Mesothelial cell of epicardium (in vitro differentiated cells): Measurements from ENCODE around the gene SBF2. TPM values are rescaled to one million over a fixed set of nuclear protein-coding genes. Genes with fewer than 3 reads are reported as not detected.
A peak's percentile ranks its signal among the peaks of the same experiment; 100 is the strongest.

Source experiments
- DNase-seq, 2 experiments: peaks; one replicate each; pipeline ENCODE4 v3.0.0; 2021; ENCODE audit warnings: low spot score in 2 of 2; ENCODE audit not compliant: unreplicated experiment in 2 of 2
- H3K27ac Mint-ChIP-seq: 2 replicates; pipeline ENCODE4 v1.8.0; 2021; ENCODE audit warnings: mixed read lengths
- H3K27me3 Mint-ChIP-seq: 2 replicates; pipeline ENCODE4 v1.8.0; 2021; ENCODE audit warnings: low read depth, mixed read lengths
- H3K36me3 Mint-ChIP-seq: 2 replicates; pipeline ENCODE4 v1.8.0; 2021; ENCODE audit warnings: mixed read lengths
- H3K4me1 Mint-ChIP-seq: 2 replicates; pipeline ENCODE4 v1.8.0; 2021; ENCODE audit warnings: mixed read lengths
- H3K4me3 Mint-ChIP-seq: 2 replicates; pipeline ENCODE4 v1.8.0; 2021; ENCODE audit warnings: mild to moderate bottlenecking, moderate library complexity, mixed read lengths
- H3K9me3 Mint-ChIP-seq: 2 replicates; pipeline ENCODE4 v1.8.0; 2021; ENCODE audit warnings: mixed read lengths
- total RNA-seq: library from RNA; stranded (reverse); gene quantifications from 3 replicates; pipeline ENCODE4 v1.2.1, GENCODE V29; 2021
- TF ChIP-seq, protein P1 (sequence below): fragments of 200-600 bp; sonication (generic); IDR thresholded peaks from one replicate; pipeline ENCODE4 v1.5.0; 2021; ENCODE audit warnings: antibody characterized with exemption; ENCODE audit not compliant: unreplicated experiment

The SBF2 gene
- total RNA-seq = 44.7 to 58.4 TPM (median 53.1 TPM) in 3 replicates

DNA sequence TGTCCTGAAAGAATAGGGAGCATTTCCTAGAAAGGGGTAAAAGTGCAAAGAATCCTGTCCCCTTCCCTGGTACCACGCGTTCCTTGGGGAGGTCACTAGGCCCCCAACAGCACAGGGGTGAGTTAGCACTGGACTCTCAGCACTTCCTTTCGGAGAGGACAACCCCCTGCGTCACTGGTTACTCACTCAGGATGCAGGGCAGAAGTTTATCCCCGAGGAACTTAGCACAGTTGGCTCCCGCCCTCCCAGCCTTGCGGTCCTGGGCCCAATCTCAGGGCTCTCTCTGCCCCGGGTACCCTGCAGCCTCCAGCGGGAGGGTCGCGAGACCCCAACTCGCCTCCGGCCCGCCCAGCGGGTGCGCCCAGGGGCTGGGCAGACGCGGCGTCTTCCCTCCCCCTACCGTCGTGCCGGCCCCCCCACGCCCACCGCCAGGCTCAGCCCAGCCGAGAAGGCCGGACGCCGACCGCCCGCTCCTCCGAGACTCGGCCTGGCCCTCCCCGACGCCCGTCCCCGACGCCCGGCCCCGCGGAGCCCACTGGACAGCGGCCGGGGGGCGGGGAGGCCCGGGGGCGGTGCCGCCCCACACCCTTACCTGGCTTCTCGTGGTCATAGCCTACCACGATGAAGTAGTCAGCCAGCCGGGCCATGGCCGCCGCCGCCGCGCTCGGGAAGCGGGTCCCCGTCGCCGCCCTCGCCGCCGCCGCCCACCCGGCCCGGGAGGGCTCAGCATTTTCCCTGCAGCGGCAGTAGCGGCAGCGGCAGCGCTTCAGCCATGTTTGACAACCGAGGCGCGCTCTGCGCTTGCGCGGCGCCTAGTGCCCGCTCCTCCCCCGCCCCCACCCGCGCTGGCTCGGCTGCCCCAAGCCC is at the start of gene SBF2:
TSS of gene SBF2 (minus strand) at position 797 of the 867 bp plus-strand sequence. CDS start at position 647, 150 bp downstream.
- Mint-ChIP-seq H3K4me1 (peaks cover 29% of the 10 kb centered on the region), H3K36me3 (peaks cover 3% of the 10 kb centered on the region), H3K27ac (peak within 1 kb of the TSS; percentile 96), H3K4me3 (peak within 1 kb of the TSS; percentile 91), H3K27me3 (no peaks in the 10 kb centered on the region), H3K9me3 (no peaks in the 10 kb centered on the region)
- peak; percentile 84 to 89 for DNase-seq
- TF ChIP-seq, protein P1, sequence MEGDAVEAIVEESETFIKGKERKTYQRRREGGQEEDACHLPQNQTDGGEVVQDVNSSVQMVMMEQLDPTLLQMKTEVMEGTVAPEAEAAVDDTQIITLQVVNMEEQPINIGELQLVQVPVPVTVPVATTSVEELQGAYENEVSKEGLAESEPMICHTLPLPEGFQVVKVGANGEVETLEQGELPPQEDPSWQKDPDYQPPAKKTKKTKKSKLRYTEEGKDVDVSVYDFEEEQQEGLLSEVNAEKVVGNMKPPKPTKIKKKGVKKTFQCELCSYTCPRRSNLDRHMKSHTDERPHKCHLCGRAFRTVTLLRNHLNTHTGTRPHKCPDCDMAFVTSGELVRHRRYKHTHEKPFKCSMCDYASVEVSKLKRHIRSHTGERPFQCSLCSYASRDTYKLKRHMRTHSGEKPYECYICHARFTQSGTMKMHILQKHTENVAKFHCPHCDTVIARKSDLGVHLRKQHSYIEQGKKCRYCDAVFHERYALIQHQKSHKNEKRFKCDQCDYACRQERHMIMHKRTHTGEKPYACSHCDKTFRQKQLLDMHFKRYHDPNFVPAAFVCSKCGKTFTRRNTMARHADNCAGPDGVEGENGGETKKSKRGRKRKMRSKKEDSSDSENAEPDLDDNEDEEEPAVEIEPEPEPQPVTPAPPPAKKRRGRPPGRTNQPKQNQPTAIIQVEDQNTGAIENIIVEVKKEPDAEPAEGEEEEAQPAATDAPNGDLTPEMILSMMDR = no peak

DNA sequence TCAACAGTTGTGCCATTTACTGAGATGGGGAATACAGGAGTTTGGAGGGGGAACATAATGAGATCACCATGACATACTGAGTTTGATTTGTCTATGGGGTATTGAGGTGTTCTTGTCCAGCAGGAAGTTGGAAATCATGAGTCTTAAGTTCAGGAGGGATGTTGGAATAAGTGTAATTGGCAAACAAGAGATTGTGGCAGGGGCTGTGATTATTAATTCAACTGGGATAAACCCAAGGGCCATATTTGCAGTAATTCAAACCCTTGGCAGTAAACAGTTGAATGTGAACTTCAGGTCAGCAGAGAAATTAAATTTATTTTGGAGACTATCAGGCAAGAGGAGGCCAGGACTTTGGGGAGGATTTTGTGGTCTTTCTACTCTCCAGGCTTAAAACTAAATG is 44.3 kb upstream of the SBF2 start:
- Mint-ChIP-seq H3K4me3 (no peak overlapping the region), H3K27me3 (peaks cover 3% of the 10 kb centered on the region), H3K27ac (no peak overlapping the region), H3K9me3 (peaks cover 6% of the 10 kb centered on the region), H3K36me3 (no peaks in the 10 kb centered on the region), H3K4me1 (no peaks in the 10 kb centered on the region)
- no peak for DNase-seq
- TF ChIP-seq, protein P1 = no peak

DNA sequence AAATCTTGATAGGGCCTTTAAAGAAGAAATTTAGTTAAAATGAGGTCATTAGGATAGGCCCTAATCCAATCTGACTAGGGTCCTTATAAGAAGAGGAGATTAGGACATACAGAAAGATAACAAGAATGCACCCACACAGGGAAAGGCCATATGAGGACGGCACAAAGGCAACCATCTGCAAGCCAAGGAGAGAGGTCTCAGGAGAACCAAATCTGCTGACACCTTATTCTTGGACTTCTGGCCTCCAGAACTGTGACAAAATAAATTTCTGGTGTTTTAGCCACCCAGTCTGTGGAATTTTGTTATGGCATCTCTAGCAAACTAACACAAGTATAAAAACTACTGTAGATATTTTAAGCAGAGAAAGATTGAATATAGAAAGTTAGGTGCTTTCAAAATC is 39.5 kb upstream of the SBF2 start:
- Mint-ChIP-seq H3K36me3 (no peaks in the 10 kb centered on the region), H3K27ac (no peak overlapping the region), H3K27me3 (peaks cover 3% of the 10 kb centered on the region), H3K4me3 (no peak overlapping the region), H3K4me1 (peaks cover 11% of the 10 kb centered on the region), H3K9me3 (no peaks in the 10 kb centered on the region)
- no peak for DNase-seq
- TF ChIP-seq, protein P1 = no peak

GRCh38 chr11:10331548-10332289 is 37.7 kb upstream of the SBF2 start:
- Mint-ChIP-seq H3K4me1 (peaks cover 16% of the 10 kb centered on the region), H3K9me3 (no peaks in the 10 kb centered on the region), H3K27ac (no peak overlapping the region), H3K27me3 (peaks cover 3% of the 10 kb centered on the region), H3K36me3 (no peaks in the 10 kb centered on the region), H3K4me3 (no peak overlapping the region)
- TF ChIP-seq, protein P1 = no peak
- DNase-seq = no peak

DNA sequence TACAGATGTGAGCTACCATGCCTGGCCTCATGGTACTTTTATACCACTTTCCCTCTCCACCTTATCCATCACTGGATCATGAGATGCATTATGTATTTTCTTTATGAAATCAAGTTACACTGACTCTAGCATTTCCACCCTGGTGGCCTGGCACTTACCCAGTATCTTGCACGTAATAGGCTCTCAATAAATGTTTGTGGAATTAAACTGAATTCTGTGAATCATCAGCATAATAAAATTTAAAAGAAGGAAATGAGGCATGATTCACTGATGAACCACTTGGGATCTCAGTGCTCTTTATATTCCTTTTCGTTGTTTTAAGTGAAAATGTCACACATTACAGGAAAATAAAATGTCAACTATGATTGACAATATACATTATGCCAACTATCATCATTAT is 35.9 kb upstream of the SBF2 start:
- no peak overlapping the region for H3K27ac Mint-ChIP-seq
- TF ChIP-seq, protein P1 = no peak
- H3K4me3 Mint-ChIP-seq = no peak overlapping the region
- no peaks in the 10 kb centered on the region for H3K9me3 Mint-ChIP-seq
- DNase-seq = no peak
- H3K27me3 Mint-ChIP-seq = no peaks in the 10 kb centered on the region
- no peaks in the 10 kb centered on the region for H3K36me3 Mint-ChIP-seq
- H3K4me1 Mint-ChIP-seq = peaks cover 16% of the 10 kb centered on the region
